ENCODE measurements around the gene CSNK2B.

The CSNK2B gene

GRCh38 chr6:31619805-31620585 lies 45.9 kb upstream of the CSNK2B start (continued):
- TF ChIP-seq ZNF624 (tag by site-specific recombination; IDR thresholded peaks at IDR 0.05): no peak
- no peak for TF ChIP-seq MEIS1 (CRISPR knock-in tag; IDR thresholded peaks at IDR 0.05; ENCODE audit: borderline replicate concordance)
- TF ChIP-seq ZBTB10 (tag by site-specific recombination; IDR thresholded peaks at IDR 0.05): no peak
- no peak for TF ChIP-seq PRDM1 (tag by site-specific recombination; IDR thresholded peaks at IDR 0.05)
- TF ChIP-seq ZFP3 (tag by site-specific recombination; IDR thresholded peaks at IDR 0.05; ENCODE audit: low read depth): no peak
- TF ChIP-seq ZNF112 (tag by site-specific recombination; IDR thresholded peaks at IDR 0.05): no peak
- TF ChIP-seq GLIS2 (tag by site-specific recombination; IDR thresholded peaks at IDR 0.05): peak; percentile 76
- no peak for TF ChIP-seq ZNF510 (tag by site-specific recombination; IDR thresholded peaks at IDR 0.05; ENCODE audit: insufficient replicate concordance)
- no peak for TF ChIP-seq TRIM28 (IDR thresholded peaks at IDR 0.05; ENCODE audit: borderline replicate concordance, low read length)
- no peak for TF ChIP-seq ZNF148 (tag by site-specific recombination; IDR thresholded peaks at IDR 0.05; ENCODE audit: borderline replicate concordance)
- no peak for TF ChIP-seq ZNF132 (tag by site-specific recombination; IDR thresholded peaks at IDR 0.05; ENCODE audit: borderline replicate concordance)
- peak; percentile 59 for TF ChIP-seq KLF8 (tag by site-specific recombination; IDR thresholded peaks at IDR 0.05)
- no peak for TF ChIP-seq ZNF169 (tag by site-specific recombination; IDR thresholded peaks at IDR 0.05)
- TF ChIP-seq ZNF830 (tag by site-specific recombination; IDR thresholded peaks at IDR 0.05; ENCODE audit: low read depth): no peak
- TF ChIP-seq ZNF629 (tag by site-specific recombination; IDR thresholded peaks at IDR 0.05): peak; percentile 99
- no peak for TF ChIP-seq ZBTB7A (tag by site-specific recombination; IDR thresholded peaks at IDR 0.05; ENCODE audit: low read depth)
- peak; percentile 94 for TF ChIP-seq IKZF3 (tag by site-specific recombination; IDR thresholded peaks at IDR 0.05)
- TF ChIP-seq PRDM6 (tag by site-specific recombination; IDR thresholded peaks at IDR 0.05): no peak
- TF ChIP-seq ZNF10 (tag by site-specific recombination; IDR thresholded peaks at IDR 0.05): peak; percentile 47; the same call in 1 of the 2 replicates
- no peak for TF ChIP-seq CTCF (tag by site-specific recombination; IDR thresholded peaks at IDR 0.05)
- TF ChIP-seq YY2 (tag by site-specific recombination; IDR thresholded peaks at IDR 0.05): peak; percentile 46
- TF ChIP-seq ZSCAN16 (tag by site-specific recombination; IDR thresholded peaks at IDR 0.05): no peak
- no peak for TF ChIP-seq ZNF514 (tag by site-specific recombination; IDR thresholded peaks at IDR 0.05)
- TF ChIP-seq ZNF433 (tag by site-specific recombination; IDR thresholded peaks at IDR 0.05; ENCODE audit: low read depth): no peak
- TF ChIP-seq ZXDB (tag by site-specific recombination; IDR thresholded peaks at IDR 0.05): peak; percentile 62
- TF ChIP-seq ZNF585B (tag by site-specific recombination; IDR thresholded peaks at IDR 0.05): no peak
- no peak for TF ChIP-seq ZNF473 (tag by site-specific recombination; IDR thresholded peaks at IDR 0.05)
- TF ChIP-seq KLF9 (tag by site-specific recombination; IDR thresholded peaks at IDR 0.05; ENCODE audit: low read depth): peak; percentile 71
- TF ChIP-seq SETDB1 (IDR thresholded peaks at IDR 0.05; ENCODE audit: insufficient read length, low read length): peak; percentile 48
- TF ChIP-seq ZNF639 (tag by site-specific recombination; IDR thresholded peaks at IDR 0.05): peak; percentile 35; the same call in 1 of the 2 replicates
- peak; percentile 99 for TF ChIP-seq KLF10 (tag by site-specific recombination; IDR thresholded peaks at IDR 0.05)
- TF ChIP-seq HOXC10 (CRISPR knock-in tag; IDR thresholded peaks at IDR 0.05): no peak
